HFFc6 (cell line): ENCODE data around the gene ZNF775. TPM values are rescaled to one million over a fixed set of nuclear protein-coding genes. Genes with fewer than 3 reads are reported as not detected.

Source experiments
- DNase-seq: peaks from one replicate; pipeline ENCODE4 v3.0.0-alpha.2; 2018
- H3K27ac Mint-ChIP-seq: 2 replicates; pipeline ENCODE4 v1.8.0; 2020; ENCODE audit warnings: mild to moderate bottlenecking, mixed read lengths
- H3K27me3 Mint-ChIP-seq: 2 replicates; pipeline ENCODE4 v1.8.0; 2021; ENCODE audit warnings: mild to moderate bottlenecking, moderate library complexity, mixed read lengths; ENCODE audit not compliant: insufficient read depth
- H3K36me3 Mint-ChIP-seq: 2 replicates; pipeline ENCODE4 v1.8.0; 2021; ENCODE audit warnings: low read depth, mixed read lengths
- H3K4me1 Mint-ChIP-seq: 2 replicates; pipeline ENCODE4 v1.8.0; 2020; ENCODE audit warnings: low read depth, mixed read lengths
- H3K4me3 Mint-ChIP-seq: 2 replicates; pipeline ENCODE4 v1.8.0; 2020; ENCODE audit warnings: mild to moderate bottlenecking, moderate library complexity, mixed read lengths
- H3K9me3 Mint-ChIP-seq: 2 replicates; pipeline ENCODE4 v1.8.0; 2020; ENCODE audit warnings: mild to moderate bottlenecking, mixed read lengths
- total RNA-seq, 6 experiments: library from RNA; stranded (reverse); fragmentation: NEBNext Ultra II Directional; extraction: Animal tissue kit (Norgen Biotek cat#: 25700); gene quantifications; 2 replicates in 1 of 6; 3 replicates in 5 of 6; pipeline ENCODE4 v1.2.3, GENCODE V29; 2021
- TF ChIP-seq, protein P1 (sequence below): fragments of 200-600 bp; sonication (generic); IDR thresholded peaks from 2 replicates; pipeline ENCODE4 v1.5.0; 2021; ENCODE audit warnings: antibody characterized with exemption, mild to moderate bottlenecking

Gene ZNF775
- total RNA-seq, 6 experiments from 2014 or later: 2.7 to 3.8 (median 2.9) TPM

DNA sequence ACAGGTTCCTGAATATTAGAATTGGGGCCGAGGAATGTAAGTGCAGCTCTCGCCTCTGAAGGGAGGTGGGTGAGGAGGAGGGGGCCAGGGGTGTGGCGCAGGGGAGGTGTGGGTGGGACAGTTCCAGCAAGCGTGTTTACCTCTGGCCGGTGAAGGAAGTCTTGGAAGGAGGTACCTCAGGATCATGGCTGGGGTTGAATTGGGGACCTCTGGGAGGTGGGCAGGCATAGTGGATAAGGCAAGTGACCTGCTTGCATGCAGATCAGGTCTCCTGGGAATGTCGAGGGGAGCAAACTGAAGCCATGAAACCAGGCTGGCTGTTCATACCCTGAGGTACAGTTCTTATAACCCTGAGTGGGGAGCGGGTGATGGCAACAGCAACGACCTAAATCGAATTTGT, 2.0 kb downstream of the ZNF775 start:
- H3K4me3 Mint-ChIP-seq: no peak overlapping the region
- peaks cover 34% of the 10 kb centered on the region for H3K4me1 Mint-ChIP-seq
- no peak overlapping the region for H3K27ac Mint-ChIP-seq
- no peaks in the 10 kb centered on the region for H3K9me3 Mint-ChIP-seq
- no peaks in the 10 kb centered on the region for H3K36me3 Mint-ChIP-seq
- TF ChIP-seq, protein P1, sequence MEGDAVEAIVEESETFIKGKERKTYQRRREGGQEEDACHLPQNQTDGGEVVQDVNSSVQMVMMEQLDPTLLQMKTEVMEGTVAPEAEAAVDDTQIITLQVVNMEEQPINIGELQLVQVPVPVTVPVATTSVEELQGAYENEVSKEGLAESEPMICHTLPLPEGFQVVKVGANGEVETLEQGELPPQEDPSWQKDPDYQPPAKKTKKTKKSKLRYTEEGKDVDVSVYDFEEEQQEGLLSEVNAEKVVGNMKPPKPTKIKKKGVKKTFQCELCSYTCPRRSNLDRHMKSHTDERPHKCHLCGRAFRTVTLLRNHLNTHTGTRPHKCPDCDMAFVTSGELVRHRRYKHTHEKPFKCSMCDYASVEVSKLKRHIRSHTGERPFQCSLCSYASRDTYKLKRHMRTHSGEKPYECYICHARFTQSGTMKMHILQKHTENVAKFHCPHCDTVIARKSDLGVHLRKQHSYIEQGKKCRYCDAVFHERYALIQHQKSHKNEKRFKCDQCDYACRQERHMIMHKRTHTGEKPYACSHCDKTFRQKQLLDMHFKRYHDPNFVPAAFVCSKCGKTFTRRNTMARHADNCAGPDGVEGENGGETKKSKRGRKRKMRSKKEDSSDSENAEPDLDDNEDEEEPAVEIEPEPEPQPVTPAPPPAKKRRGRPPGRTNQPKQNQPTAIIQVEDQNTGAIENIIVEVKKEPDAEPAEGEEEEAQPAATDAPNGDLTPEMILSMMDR: no peak
- no peak for DNase-seq
- H3K27me3 Mint-ChIP-seq: no peaks in the 10 kb centered on the region; the same call in 1 of the 2 replicates

DNA sequence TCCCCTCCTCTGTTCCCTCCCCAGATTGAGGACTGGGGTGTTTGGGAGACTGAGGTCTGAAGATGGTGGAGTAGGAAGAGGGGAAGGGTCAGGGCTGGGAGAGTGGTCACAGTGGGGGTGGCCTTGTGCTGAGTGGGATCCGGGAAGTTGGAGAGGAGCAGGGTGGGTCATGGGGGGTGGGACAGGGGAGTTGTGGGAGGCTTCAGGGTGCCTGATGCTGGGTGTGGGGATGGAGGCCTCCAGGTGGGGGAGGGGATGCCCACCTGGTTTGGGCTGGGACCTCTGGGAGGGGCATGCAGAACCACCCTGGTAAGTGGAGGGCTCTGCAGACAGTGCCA, 2.6 kb downstream of the ZNF775 start:
- Mint-ChIP-seq H3K4me1 (peaks cover 32% of the 10 kb centered on the region), H3K27ac (no peak overlapping the region), H3K4me3 (no peak overlapping the region), H3K9me3 (no peaks in the 10 kb centered on the region), H3K27me3 (no peaks in the 10 kb centered on the region), H3K36me3 (no peaks in the 10 kb centered on the region)
- TF ChIP-seq, protein P1: no peak
- no peak for DNase-seq

DNA sequence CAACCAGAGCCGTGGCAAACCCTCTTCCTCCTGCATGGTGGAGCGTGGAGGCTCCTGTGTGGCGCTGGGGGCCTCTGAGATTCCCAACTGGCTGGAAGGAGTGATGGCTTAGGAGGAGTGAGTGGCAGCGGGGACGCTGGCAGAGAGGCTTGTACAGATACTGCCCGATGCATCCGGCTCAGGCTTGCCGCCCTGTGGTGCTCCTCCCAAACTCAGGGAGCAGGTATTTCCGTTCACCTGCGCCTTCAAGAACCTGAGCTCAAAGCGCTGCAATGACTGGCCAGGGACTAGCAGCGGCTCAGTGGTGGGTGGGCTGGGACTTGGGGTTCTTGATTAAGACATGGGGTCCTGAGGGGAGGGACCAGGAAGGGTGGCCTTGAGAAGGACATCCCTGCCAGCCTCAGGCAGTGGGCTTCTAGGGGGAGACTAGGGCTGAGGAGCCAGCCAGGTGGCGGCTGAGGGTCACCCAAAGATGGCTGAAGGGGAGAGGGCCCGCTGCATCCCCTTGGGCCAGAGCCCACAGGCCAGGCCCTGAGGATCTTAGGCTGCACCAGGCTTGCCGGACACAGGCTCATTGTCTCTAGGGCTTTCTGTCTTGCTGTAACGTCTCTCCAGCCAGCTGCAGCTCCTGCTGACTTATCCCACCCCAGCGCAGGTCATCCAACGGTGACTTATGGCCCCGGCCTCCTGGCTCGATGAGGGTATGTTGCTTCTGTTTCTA, 3.2 kb downstream of the ZNF775 start:
- H3K4me3 Mint-ChIP-seq: no peak overlapping the region

DNA sequence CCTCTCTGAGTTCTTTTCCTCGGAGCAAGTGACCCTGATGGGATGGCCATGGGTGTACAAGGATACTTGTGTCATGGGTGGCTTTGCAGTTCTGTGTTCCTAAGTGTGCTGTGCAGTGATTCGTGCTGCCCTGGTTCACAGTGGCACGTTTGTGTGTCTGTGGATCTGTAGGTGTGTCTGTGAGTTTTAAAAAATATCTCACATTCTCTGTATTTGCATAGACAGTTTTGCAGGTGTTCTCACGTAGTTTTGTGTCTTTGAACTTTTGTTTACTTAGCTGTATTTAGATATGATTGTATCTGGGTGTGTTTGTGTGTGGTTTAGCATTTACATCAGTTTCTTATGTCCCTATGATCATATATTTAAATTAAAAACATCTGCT, 3.7 kb downstream of the ZNF775 start:
- Mint-ChIP-seq H3K27ac (no peak overlapping the region; the same call in 1 of the 2 replicates), H3K36me3 (no peaks in the 10 kb centered on the region), H3K9me3 (no peaks in the 10 kb centered on the region), H3K27me3 (no peaks in the 10 kb centered on the region), H3K4me3 (no peak overlapping the region), H3K4me1 (peaks cover 26% of the 10 kb centered on the region)
- TF ChIP-seq, protein P1: no peak
- DNase-seq: no peak

More for the DNA sequence above, 3.2 kb downstream of the ZNF775 start:
- no peaks in the 10 kb centered on the region for H3K9me3 Mint-ChIP-seq
- no peak for DNase-seq
- TF ChIP-seq, protein P1: no peak
- H3K4me1 Mint-ChIP-seq: peaks cover 32% of the 10 kb centered on the region
- H3K36me3 Mint-ChIP-seq: no peaks in the 10 kb centered on the region
- no peak overlapping the region; the same call in 1 of the 2 replicates for H3K27ac Mint-ChIP-seq
- H3K27me3 Mint-ChIP-seq: no peaks in the 10 kb centered on the region

DNA sequence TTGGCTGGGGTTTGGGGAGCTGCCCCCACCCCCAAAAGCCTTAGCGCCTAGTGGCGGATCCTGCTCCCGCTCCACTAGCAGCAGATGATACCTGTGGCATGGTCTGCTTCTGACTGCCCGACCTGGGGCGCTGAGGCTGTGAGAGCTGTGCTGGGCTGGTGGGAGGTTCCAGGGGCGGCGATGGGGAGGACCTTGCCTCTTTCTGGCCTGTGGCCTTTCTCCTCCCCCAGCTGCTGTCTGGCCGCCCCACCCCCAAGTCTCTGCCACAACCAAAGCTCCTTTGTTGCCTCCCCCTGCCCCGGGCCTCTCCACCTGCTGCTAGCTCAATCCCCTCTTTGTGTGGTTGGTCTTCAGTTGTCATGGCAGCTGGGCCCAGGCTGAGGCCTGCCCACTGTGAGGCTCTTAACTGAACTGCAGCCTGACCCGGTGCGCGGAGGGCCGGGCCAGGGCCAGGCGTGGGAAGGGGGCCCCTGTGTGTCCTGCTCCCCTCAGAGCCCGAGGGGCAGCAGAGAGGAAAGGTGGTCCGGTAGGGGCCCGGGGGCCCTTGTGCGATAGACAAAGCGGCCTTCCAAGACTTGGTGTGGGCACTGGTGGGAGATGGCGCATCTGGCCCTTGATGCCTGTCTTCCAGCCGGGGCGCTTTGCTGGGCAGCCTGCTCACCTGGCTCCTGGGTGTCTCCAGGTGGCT, 4.7 kb downstream of the ZNF775 start:
- Mint-ChIP-seq H3K4me3 (no peak overlapping the region), H3K27ac (no peak overlapping the region)

More for the DNA sequence above, 4.7 kb downstream of the ZNF775 start:
- peaks cover 20% of the 10 kb centered on the region for H3K4me1 Mint-ChIP-seq
- H3K27me3 Mint-ChIP-seq: no peaks in the 10 kb centered on the region
- H3K36me3 Mint-ChIP-seq: no peaks in the 10 kb centered on the region
- TF ChIP-seq, protein P1: no peak
- no peak for DNase-seq
- no peaks in the 10 kb centered on the region for H3K9me3 Mint-ChIP-seq
